HG02870 (cell line): ENCODE results near the gene NDST3.
A peak's percentile ranks its signal among the peaks of the same experiment; 100 is the strongest.

Experiments used
- ATAC-seq: cut with Tn5 transposase; IDR thresholded peaks from one replicate; pipeline ENCODE4 v1.9.1; 2021; ENCODE audit warnings: mild to moderate bottlenecking, moderate library complexity; ENCODE audit not compliant: unreplicated experiment

The NDST3 gene

DNA sequence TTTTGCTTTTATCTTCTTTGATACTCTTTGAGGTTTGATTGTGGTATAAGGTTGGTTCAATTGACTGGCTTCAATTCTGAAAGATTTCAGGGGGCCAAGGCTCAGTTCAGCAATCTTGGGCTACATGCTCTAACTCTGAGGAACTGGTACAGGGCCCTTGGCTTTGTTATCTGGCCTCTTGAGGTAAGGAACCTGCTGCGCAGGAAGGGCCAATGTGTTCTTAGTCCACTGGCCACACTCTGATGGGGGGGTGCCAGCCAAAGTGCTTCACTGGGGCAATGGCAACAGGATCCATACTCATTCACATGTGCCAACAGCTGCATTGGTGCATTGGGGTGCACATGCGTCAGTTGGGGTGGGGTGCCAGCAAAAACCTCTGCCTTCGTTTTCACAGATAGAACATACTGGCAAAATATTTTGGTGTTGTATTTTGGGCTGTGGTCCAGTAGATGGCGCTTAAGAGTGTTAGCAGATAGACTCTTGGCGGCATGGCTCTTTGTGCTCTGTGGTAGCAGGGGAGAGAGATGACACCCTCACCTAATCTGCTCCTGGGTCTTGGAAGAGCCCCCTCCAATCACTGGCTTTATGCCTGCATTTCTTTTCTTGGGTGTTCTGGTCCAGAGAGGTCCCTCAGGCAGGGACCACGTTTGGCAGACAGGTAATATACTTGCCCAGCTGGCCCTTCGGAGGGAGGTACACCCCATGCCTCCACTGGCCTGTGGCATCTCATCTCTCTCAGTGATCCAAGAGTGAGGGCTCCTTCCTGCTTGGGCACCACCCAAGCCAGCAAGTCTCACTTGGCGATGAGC, 42.9 kb downstream of the NDST3 start:
- ATAC-seq = peak; percentile 93

GRCh38 chr4:118077767-118078105, 43.5 kb downstream of the NDST3 start:
- no peak for ATAC-seq

DNA sequence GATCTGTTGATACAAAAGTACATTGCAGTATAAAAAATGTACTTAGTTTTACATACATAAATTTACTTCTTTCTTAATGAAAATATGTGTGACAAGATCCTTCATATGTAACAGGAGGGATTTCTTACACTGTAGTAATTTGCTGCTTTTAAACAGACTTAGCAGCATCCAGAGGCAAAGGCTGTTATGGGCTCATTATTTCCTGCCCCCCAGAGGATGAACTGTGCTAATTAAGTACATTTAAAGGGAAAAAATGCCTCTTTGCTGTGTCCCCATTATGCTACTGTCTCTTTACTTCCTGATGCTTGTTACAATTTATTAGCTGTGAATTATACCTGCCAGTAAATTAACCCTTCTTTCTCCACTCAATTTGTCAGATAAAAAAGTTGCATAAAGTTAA, 47.1 kb downstream of the NDST3 start:
- no peak for ATAC-seq

DNA sequence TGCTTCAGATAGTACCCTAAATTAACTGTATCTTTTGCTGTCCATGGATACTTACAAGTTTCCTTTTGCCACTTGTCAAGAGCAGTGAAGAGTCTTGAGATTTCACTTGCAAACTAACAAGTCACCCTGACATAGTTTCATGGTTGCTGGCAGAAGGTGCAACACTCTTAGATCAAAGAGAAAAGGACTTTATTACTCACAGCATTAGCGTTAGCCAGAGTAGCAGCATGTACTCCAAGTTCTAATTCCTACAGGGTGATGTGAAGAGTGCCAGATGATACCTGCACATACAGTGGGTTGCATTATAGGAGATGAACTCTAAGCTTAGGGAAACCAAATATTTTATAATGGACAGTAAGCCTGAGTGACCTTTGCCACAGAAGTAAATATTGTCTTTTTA, 47.9 kb downstream of the NDST3 start:
- no peak for ATAC-seq

DNA sequence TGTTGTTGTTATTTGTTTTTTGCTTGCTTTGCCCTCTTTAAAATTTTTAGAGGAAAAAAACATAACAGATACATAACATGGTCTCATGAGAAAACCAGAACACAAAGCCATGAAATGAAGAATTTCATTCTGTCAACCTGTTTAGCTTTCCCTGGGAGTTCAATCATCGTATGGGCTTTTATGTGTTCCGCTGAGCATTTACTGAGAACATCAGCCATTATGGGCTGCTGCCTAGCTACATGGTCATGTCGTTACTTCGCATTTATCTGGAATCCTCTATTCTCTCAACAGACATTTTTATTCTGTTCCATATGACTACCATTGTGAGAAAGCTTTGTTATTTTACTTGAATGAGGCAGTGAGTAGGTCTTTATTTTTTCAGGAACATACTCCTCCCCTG, 51.4 kb downstream of the NDST3 start:
- no peak for ATAC-seq

- ATAC-seq = no peak
Measured at GRCh38 chr4:118086344-118086743, 52.1 kb downstream of the NDST3 start.

GRCh38 chr4:118087366-118087765, 53.1 kb downstream of the NDST3 start:
- ATAC-seq = no peak

DNA sequence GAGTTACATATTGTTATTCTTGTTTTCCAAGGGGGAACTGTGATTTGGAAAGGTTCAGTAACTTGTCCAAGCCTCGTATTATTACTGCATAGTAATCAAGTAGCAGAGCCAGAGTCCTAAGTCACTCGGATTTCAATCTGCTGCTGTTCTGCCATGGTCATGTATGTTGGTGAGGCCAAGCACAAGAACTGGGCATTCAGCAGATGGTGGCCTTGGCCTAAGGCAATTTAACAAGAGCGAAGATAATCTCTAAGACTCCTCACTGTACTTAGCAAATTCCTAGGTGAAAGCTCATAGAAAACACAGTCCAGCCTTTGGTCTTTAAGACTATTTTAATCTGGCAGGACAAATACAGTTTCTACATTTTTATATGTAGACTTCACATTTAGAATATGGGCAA, 64.8 kb downstream of the NDST3 start:
- ATAC-seq = no peak

DNA sequence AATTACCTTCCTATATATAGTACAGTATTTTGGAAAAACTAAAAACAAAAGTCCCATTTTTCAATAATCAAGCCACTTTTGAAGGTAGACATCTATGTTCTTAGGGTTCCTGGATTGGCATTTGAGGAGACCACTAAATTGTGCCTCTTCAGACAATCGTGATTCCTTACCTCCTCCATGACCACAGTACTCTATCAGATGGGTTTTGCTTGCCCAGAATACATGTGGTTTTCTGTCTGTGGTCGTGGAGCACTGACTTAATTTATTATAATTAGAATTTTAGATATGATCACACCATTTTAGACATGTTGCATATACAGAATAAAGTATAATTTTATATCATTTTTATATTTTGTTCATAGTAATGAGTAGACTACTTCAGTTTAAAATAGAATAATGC, 67.9 kb downstream of the NDST3 start:
- ATAC-seq = no peak

GRCh38 chr4:118112117-118113046, 78.1 kb downstream of the NDST3 start:
- ATAC-seq = no peak

GRCh38 chr4:118113220-118113619, 78.9 kb downstream of the NDST3 start:
- ATAC-seq = peak; percentile 65

- ATAC-seq = no peak
Measured at GRCh38 chr4:118114720-118115119, 80.4 kb downstream of the NDST3 start.

GRCh38 chr4:118120120-118120760, 86.0 kb downstream of the NDST3 start:
- ATAC-seq = no peak

DNA sequence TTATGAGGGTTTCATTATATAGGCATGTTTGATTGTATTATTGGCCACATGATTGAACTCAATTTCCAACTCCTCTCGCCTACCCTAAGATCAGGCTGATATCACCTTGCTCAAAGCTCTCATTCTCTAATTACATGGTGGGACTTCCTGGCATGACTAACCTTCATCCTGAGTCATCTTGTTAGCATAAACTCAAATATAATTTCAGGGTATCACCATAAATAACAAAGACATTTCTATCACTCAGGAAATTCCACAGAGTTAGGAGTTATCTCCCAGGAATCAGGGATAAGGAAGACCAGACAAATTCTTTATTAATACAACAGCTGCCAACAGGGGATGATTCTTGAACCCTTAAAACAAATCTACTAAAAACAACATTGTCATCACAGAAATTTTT, 90.7 kb downstream of the NDST3 start:
- no peak for ATAC-seq

DNA sequence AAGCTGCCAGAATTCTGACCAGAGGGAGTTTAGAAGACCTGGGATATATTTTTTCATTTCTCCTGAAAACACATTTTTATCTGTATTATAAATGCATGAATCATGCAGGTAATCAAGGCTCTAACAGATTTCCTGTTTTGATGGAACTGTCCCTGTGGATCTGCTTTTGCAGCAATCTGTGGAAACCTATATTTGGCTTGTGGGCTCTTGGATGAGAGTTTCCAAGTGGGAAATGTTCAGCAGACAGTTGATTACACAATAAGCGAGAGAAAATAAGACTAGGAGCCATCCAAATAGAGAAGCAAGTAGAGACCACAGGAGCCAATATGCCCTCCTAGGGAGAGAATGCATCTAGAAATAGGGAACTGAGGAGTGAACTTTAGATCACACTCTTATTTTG, 105.0 kb downstream of the NDST3 start:
- no peak for ATAC-seq

DNA sequence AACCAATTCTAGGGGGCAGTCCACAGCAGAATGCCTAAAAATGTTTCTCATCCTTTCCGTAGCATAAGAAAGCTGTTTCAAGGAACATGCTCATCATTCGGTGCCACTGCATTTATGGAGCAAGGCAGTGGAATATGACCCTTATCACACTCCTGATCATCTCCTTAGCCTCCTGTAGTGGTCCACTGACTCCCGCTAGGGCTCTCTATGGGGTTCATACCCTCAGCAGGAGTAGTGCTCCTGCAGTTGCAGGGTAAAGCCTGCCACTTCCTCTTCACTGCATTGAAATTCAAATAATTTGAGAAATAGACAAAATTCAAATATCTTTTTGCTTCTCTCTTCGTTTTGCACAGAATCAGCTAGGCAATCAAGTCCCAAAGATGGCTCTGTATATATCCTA, 107.0 kb downstream of the NDST3 start:
- no peak for ATAC-seq

DNA sequence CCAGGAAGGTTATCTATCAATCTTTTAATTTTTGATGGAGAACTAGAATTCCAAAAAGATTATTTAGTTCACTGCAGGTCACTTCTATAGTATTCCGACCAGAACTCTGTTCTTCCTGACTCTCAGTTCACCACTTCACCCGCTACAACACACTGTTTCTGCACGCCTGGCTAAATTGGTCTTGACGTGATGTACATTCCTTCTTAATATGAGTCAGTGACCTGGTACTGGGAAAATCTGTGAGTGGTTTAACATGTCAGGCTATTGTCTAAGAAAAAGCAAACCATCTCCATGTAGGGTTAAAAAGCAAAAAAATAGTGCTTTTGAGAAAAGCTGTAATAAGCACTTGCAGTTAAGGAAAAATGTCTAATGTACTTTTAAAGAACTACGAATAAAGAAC, 120.4 kb downstream of the NDST3 start:
- no peak for ATAC-seq

DNA sequence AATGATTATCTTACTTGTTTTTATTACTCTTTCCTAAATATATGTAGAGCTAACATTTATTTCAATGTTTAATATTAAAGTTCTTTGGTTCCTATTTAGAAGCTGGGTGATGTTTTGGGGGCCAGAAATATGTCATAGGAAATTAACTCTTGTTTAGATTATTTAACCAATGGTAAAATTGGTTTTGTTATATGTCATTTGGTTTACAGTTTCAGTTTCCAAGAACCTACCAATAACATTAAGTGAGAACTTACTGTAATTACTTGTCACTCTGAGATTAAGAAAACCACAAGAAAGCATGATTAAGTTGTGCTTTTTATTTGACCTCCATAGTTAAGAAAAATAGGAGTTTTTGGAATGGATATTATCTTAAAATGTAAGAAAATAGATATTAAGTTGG, 121.2 kb downstream of the NDST3 start:
- ATAC-seq = no peak

GRCh38 chr4:118158763-118159375, 124.6 kb downstream of the NDST3 start:
- ATAC-seq = no peak

GRCh38 chr4:118167306-118167705, 133.0 kb downstream of the NDST3 start:
- no peak for ATAC-seq

DNA sequence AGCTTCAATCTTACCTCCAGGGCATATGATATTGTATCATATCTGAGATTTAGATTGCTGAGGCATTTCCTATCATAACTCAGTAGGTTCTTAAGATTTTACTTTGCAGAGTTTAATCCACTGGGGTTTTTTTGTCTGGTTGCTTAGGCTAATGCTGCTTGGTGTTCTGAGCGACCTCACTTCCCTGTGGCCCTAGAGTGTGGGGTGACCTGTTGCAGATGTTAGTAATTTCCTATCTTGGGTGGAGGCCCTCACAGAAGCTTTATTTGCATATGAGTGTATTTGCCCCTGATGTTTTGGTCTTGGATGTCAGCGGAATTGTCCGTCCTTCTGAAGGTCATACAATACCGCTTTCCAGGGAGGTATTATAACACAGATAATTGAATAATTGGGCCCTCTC, 137.1 kb downstream of the NDST3 start:
- ATAC-seq = no peak
